Embryonic facial prominence (tissue), 1 donor: ENCODE results near the gene GSG1L.

ENCODE experiments used
- DNase-seq: peaks from one replicate; pipeline ENCODE4 v3.0.0-alpha.2; 2016; ENCODE audit errors: extremely low spot score

The GSG1L gene

DNA sequence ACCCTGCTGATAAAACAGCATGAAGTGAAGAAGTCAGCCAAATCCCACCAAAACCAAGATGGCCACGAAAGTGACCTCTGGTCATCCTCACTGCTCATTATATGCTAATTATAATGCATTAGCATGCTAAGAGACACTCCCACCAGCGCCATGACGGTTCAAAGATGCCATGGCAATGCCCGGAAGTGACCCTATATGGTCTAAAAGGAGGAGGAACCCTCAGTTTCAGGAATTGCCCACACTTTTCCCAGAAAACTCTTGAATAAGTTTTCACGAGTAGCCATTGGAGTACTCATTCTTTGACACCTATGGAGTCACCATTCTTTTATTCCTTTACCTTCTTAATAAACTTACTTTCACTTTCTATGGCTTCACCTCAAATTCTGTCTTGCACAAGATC is 44.3 kb downstream of the GSG1L start:
- no peak for DNase-seq

DNA sequence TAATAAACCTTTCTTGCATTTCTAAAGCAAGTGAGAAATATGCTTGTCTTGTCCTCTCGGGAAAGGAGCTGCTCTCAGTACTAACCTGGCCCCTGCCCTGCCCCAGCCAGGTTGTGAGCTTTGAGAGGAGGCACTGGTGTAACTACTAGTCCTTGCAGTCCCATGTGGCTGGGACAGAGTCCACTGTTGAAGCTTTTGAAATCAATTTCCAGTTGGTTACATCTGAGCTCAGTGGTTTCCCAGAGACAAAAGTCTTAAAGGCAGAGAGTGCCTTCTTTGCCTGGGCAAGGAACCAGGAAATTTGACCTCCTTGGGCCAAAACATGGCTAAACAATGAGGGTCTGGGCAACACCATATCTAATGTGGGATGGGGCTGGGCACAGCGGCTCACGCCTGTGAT is 48.7 kb downstream of the GSG1L start:
- no peak for DNase-seq

DNA sequence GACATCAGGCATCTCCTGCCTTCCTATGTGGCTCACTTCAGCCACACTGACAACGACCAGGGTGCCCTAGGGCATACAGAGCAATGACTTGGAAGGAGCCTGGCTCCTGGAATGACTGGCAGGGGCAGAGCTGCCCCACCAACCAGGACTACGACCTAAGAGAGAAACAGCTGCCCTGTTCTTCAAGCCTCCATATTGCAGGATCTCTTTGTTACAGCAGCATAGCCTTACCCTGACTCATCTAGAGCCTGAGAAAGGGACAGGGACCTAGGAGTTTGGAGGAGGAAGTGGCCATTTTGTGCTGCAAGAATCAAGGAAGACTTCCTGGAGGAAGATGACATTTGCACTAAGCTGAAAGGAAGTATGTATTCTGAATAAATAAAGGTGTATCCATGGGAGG is 49.6 kb downstream of the GSG1L start:
- DNase-seq: no peak

DNA sequence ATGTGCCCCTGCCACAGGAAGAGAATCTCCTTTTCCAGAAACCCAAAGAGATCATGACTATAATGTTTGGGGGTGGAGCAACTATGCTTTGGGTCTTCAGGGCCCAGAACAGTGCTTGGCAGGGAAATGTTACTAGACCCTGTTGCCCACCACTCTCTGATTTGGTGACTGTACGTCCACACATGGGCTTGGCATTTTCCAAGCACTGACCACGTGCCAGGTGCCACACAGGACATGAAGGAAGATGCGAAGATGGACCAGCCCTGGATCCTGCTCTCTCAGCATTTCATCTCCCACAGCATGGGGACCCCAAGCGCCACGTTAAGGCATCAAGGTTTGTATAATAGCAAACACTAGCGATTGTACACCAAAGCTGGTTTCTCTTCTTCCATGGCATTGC is 50.1 kb downstream of the GSG1L start:
- no peak for DNase-seq

DNA sequence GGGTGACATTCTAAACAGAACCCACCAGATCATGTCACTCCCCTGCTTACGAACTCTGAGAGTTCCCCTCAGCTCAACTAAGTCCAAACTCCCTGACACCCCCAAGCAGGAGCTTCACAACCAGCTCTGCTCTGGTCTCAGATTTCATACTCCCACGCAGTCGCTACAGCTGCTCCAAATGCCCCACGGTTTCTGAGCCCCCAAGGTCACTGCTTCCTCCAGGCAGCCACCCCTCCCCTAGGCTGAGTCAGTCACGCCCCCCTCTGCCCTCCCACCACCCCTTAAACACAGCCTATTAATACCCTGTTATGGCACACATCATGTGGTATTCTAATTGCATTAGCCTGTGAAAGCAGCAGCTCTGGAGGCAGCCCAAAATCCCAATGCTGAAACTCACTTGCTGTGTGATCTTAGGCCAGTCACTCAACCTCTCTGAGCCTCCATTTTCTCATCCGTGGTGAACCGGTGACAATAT is 51.5 kb downstream of the GSG1L start:
- DNase-seq: no peak

DNA sequence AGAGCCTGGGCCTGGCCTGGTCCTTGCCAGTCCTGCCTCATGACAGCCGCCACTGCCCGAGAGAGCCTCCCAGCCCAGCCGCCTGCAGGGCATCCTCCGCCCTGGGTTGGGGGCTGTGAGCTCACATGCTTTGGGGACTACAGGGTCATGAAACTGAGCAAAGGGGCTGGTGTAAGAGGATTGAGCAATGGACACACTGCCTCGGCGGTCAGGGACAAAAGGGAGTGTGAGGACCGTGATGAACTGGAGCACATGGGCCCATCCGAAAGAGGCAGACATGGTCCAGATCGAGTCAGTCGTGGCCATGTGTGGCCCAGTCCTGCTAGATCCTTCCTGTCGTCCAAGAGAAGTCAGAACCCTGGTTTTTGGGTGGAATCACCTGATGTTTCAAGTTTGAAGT is 52.3 kb downstream of the GSG1L start:
- DNase-seq: no peak

DNA sequence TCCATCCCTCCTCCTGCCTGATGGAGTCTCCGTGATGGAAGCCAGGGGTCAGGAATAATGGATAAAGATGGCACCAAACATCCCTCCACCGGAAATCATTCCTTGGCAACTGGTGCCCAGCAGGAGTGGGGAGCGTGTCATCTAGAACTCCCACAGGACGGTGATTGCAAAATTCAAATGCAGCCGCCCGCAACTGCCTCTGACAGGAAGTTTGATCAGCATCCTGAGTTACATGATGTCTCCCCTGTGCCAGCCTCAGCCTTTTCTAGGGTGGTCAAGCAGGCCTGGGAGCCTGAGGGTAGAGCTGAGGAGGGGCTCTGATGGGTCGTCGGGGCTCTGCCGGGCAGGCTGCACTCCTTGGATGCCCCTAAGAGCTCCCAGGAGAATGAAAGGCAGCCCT is 52.8 kb downstream of the GSG1L start:
- DNase-seq: no peak

DNA sequence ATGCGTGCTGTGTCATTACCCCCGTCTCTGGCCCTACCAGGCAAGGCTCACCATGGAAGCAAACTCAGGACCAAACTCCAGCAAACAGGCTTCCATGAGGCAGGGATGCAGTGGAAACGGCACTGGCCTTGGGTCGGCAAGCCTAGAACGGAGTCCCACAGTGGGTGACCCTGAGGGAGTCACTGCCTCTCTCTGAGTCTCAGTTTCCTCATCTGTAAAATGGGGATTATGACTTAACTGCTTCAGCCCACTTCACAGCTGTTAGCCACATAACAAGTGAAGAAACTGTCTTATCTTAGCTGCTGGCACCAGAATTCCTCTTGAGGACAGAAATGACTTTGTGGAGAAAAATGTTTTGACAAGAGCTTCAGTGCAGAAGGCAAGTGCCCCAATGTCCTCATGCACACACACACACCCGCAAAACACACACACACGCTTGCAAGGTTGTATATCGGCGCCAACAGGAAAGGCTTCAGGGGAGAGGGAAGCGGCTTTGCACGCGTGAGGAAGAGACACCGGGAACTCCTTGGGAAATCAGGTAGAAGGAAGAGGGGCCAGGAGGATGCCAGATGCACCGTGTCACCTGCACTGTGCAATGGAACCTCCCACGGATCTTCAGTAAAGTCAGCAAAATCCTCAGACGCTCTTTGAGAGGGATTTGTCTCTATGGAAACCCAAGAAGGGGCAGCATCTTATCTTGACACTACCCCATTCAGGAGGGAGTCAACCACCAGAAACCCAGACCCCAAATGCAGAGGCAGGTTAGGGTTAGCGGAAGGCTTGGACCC is 53.7 kb downstream of the GSG1L start:
- no peak for DNase-seq

DNA sequence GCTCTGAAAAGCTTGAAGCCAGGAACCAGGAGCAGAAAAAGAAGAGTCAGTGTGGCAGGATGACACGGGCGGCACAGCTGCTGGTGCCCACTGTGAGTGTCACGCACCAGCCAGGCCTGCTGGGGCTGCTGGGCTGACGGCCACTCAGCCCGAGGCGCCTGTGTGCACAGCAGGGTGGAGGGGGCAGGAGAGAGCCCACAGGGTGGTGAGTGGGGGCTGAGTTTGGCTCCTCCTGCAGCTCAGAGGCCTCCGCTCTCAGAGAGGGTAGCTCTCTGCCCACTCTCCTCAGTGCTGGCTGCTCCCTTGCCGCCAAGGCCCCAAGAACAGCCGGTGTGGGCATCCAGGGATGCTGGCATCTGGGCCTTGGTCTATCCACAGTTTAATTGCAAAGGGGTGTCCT is 59.6 kb downstream of the GSG1L start:
- no peak for DNase-seq

DNA sequence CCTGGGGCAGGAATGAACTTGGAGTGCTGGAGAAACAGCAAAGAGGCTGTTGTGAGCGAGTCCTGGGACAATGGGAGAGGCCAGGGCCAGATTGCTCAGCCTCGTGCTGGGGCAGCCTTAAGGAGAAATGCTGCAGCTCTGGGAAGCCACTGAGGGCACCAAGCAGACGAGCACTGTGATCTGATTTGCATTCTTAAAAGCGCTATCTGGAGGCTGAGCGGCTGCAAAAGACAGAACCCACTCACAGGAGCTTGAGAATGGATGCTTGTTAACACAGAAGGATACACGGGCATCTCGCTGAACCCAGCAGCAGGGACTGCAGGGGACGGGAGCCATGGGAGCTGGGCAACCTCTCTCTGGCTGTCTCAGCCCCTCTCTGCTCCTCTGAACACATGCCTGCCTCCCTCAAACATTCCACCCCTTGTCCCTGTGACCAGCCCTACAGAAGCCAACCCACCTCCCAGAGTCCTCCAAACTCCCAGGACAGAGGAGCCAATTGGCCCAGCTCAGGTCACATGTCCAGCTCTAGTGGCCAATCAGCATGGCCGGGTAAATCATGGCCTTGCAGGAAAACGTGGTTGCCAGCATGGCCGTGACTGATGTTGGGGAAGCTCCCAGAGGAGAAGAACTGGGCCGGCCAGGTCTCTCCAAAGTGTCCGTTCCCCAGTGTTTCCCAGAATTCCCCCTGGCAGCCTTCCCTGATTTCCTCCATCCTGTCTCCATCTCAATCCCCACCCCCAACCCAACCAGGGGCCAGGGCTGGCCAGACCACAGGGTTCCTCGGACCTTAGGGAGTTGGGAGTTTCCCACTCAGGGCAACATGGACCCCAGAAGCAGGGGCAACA is 60.3 kb downstream of the GSG1L start:
- DNase-seq: no peak

DNA sequence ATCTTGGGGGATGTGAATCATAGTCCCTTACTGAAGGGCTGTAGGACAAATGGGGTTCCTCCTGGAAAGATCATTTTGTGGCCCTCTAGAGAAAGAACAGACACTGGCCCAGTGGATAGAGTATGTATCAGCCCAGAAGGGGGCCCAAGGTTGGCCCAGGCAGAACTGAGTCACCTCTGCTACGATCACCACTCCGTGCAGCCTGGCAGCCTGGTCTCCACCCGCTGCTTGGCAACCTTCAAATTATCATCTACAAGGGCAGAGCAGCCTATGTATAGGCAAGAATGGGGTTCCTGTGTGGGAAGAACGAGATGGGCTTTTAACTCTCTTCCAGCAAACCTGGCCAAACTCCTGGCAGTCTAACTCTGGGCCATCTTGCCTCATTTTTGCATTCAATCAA is 61.9 kb downstream of the GSG1L start:
- DNase-seq: no peak

DNA sequence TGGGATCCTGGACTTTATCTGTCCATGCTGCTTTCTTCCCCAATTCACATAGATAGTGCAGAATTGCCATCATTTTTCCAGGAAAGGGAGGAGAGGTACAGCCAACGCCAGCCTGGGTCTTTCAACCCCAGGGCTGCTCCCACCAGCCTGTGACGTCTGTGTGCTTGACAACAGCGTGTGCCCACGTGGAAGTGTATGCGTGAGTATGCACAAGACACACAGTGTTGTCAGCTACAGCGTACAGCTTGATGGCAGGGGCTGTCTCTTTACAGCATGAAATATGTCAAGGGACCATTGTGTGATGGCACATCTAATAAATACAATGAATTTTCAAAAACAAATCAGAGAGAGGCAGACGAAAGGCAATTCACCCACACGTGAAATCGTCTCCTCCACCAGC is 62.3 kb downstream of the GSG1L start:
- DNase-seq: no peak

DNA sequence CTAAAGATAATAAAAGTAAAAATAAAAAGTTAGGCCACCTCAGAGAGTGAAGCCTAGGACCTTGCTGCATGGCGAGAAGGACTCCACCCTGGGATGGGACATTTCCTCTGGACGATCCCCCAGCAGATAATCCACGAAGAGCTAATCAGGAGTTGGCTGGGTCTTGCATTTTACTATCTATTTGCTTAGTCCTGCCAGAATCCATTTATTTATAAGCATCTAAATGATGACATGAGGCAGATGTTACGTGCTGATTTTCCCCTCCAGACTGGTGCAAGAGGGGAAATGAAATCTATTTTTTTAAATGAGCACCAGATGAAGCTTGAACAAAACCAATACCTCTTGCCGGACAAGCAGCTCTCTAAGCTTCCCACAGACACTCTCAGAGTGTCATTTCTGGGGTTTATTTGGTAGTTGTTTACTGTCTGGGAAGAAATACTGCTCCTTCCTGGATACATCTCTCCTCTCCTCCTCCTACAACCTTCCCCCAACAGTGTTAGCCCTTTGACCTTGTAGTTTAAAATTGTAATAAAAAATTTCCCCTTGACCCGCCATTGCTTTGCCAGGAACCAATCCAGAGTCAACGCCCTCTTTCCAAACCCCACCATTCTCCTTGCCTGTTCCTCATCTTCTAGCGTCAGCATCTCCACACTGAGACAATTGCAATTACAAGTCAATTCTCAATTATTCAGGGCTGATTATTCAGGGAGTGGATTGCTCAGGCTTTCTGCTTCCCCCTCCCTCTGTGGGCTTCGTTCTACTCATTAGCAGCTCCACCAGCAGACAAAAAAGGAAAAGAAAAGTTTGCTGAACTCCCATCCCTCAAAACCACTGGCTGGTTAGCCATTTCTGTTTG is 63.0 kb downstream of the GSG1L start:
- DNase-seq: no peak

DNA sequence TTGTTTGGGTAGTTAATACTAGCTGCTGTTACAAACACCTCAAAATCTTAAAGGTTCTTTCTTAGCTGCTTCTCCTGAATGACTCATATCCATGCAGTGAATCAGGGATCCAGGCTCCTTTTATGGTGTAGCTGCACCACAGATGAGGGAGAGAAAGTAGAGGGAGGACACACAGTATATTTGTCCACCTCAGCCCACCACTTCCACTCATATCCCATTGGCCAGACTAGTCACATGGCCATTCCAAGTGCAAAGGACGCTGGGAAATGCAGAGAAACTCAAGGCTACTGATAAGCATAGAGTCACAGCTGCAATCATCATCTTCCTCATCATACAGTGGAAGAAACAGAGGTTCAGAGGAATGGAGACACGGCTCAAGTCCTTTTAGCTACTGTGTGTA is 63.8 kb downstream of the GSG1L start:
- DNase-seq: no peak

DNA sequence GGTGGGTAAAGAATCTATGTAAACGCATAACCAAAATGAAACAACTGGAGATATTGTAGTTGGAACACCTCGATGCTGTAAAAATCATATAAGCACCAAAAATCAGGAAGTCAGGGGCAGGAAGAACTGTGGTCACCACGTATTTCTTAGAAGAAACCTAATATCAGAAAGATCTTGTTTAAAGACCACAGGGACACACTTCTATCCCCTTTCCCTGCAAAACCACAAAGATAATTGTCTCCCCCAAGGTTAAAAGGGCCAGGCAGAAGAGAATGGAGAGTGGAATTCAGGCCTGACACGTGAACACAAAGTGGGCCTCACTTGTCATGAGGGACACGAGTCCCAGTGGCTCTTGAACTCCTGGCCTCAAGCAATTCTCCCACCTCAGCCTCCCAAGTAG is 68.1 kb downstream of the GSG1L start:
- DNase-seq: no peak

DNA sequence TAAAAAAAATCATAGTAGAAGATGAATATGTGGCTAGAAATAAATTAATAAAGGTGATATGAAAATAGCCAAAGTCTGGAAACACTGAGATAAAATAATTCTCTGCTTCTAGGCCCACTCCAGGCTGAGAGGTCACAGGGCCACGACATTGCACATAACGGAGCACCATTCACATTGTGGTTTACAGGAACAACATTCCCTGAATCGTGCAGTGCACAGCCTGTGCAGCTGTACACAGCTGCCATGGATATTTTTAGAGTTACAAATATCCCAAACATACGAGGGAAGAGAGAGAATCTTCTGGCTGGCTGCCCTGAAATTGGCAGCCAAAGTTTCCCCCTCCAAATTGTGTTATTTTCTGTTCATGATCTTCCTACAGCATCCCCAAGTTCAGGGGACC is 68.8 kb downstream of the GSG1L start:
- DNase-seq: no peak

DNA sequence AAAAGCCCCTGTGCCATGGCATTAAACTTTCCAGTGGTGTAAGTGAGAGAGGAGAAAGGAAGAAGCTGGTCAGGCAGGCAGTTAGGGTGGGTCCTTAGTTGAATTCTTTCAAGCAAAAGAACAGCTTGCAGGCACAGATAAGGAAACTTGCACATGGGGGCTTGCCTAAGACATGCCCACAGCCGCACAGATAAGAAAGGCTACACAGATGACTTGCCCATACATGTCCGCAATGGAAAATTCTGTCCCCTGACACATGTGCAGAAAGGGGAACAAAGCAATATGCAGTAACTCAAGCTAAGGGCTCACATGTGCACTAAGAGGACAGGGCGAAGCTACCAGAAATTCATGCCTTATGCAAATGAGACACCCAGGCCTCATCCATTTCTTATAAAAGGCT is 69.9 kb downstream of the GSG1L start:
- no peak for DNase-seq

DNA sequence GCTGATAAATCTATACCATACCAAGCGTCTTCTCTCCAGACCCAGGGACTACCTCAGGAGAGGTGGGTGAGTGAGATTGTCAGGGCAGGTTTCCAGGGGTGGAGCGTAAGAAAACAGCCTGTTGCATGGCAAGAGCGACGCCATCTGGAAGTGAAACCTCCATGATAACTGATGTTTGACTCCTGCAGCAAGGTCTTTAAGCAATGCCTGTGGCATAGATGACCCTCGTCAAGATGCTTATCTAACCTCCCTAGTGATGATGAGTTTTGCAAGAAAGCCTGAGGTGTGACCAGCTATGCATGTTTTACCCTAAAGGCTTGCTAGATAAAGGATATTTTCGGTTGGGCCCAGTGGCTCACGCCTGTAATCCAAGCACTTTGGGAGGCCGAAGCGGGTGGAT is 71.6 kb downstream of the GSG1L start:
- no peak for DNase-seq

DNA sequence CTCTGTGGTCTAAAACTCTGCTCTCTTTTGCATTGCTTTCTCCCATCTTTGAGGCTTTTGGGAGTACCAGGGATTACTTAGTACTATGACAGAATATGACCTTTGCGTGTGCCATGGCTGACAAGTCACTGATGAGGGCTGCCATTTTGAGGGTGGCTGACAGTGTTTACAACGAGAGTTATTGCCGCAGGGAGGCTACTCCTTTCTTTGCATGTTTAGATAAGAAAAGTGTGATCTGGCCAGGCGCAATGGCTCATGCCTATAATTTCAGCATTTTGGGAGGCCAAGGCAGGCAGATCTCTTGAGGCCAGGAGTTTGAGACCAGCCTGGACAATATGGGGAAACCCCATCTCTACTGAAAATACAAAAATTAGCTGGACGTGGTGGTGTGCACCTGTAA is 77.5 kb downstream of the GSG1L start:
- no peak for DNase-seq

DNA sequence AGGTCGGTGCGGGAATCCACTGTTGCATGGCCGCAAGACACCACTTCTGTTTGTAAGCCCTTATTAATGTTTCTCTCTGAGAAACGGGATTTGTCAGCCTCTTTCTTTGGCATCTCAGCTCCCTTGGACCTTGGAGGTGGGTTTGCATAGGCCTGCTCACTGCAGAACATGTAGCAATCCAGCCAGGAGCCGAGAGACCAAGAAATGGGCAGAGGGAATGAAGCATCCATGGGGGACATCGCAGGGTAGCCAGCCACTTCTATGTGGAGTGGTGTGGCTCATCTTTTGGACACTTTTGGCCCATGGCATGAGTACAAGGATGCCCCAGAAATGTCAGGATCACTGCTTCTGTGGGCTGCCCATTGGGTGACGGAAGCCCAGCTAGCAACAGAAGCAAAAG is 79.4 kb downstream of the GSG1L start:
- no peak for DNase-seq

DNA sequence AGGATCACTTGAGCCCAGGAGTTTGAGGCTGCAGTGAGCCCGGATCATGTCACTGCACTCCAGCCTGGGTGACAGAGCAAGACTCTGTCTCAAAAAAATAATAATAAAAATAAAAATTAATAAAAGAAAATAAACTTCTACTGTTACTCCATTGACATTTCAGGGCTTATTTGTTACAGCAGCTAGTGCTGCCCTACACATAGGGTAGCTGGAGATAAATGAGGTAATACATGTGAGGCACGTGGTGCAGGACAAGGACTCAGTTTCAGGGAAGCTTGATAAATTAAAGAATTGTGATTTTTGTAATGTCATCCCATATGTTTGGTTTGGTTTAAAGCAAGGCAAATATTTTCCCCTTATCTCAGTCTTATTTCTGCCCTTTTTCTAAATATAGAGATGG is 80.3 kb downstream of the GSG1L start:
- no peak for DNase-seq

DNA sequence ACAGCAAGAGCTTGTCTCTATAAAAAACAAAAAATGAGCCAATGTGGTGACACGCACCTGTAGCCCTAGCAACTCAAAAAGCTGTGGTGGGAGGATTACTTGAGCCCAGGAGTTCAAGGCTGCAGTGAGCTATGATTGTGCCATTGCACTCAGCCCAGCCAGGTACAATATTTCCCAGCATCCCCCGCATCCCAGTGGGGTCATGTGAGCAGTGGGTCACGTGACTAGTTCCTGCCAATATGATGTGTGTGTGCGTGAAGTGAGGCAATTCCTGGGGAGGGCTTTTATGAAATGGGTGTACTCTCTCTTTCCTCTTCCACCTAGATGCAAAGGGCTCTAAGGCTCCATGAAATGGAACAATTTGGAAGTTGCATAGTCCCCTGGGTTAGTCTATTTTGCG is 81.3 kb downstream of the GSG1L start:
- no peak for DNase-seq
